K562 (cell line): ENCODE data around the gene STX3. TPM values are rescaled to one million over a fixed set of nuclear protein-coding genes. Genes with fewer than 3 reads are reported as not detected.

Source experiments
- ATAC-seq: fragments of 200-7000 bp; cut with Tn5 transposase; 3 replicates; pipeline ENCODE4 v1.9.1; 2020; ENCODE audit warnings: moderate library complexity
- BruUV-seq: library from RNA; stranded (reverse); fragments of 400-500 nt; replicated peaks from 2 replicates; lab custom pipeline; 2021; lab: Mats Ljungman, UMichigan
- CTCF ChIA-PET: fragments of 300-600 bp; formaldehyde crosslinking; extraction: SDS; loops from one replicate; lab custom pipeline; 2021; ENCODE audit warnings: low intra/inter-chr PET ratio; lab: Yijun Ruan, JAX
- POLR2A ChIA-PET: fragments of 300-600, 350-650 bp; sonication (Branson Sonifier 250); formaldehyde crosslinking; extraction: SDS; loops from one replicate; lab custom pipeline; 2021; ENCODE audit warnings: antibody characterized with exemption, inconsistent platforms; lab: Yijun Ruan, JAX
- DNase-seq, 4 experiments: peaks; one replicate each; pipeline versions ENCODE4 v3.0.0 to v3.0.0-alpha.2; 2011 to 2018; ENCODE audit warnings: low spot score in 3 of 4, mixed read lengths in 3 of 4; ENCODE audit errors: extremely low read depth in 1 of 4
- FAIRE-seq: peaks from 2 replicates; lab custom pipeline; 2011; peaks lifted over from hg19 to GRCh38; lab: Jason Lieb, UNC
- H2AFZ ChIP-seq: 2 replicates; pipeline ENCODE4 v1.6.0; 2011; ENCODE audit warnings: low read depth, low read length, control low read depth, inconsistent platforms
- H3K27ac ChIP-seq: fragments of 200-600 bp; 3 replicates; pipeline ENCODE4 v1.8.0; 2011; ENCODE audit warnings: low read depth, mild to moderate bottlenecking, control low read depth, inconsistent platforms, low read length, moderate library complexity, mixed read lengths; ENCODE audit errors: extremely low read depth
- H3K27me3 ChIP-seq, 2 experiments: fragments of 300-600 bp in 1 of 2; 2 replicates in 1 of 2; 3 replicates in 1 of 2; pipeline versions ENCODE4 v1.6.0 to v1.8.0; 2011; ENCODE audit warnings: inconsistent platforms in 2 of 2, low read length in 2 of 2, mild to moderate bottlenecking in 1 of 2, mixed read lengths in 1 of 2, moderate library complexity in 1 of 2; ENCODE audit not compliant: control insufficient read depth in 2 of 2, insufficient read depth in 2 of 2
- H3K36me3 ChIP-seq: fragments of 300-600 bp; 3 replicates; pipeline ENCODE4 v1.8.0; 2011; ENCODE audit warnings: mild to moderate bottlenecking, low read length, inconsistent platforms; ENCODE audit not compliant: control insufficient read depth, insufficient read depth
- H3K4me1 ChIP-seq, 2 experiments: fragments of 200-600 bp in 1 of 2; replicated peaks in 1 of 2; 2 replicates in 1 of 2; 3 replicates in 1 of 2; pipeline versions ENCODE4 v1.5.1 to v1.8.0; 2011; ENCODE audit warnings: inconsistent platforms in 2 of 2, low read length in 2 of 2, mild to moderate bottlenecking in 1 of 2, mixed read lengths in 1 of 2, moderate library complexity in 1 of 2; ENCODE audit not compliant: control insufficient read depth in 2 of 2, insufficient read depth in 2 of 2
- H3K4me2 ChIP-seq: 2 replicates; pipeline ENCODE4 v1.6.1; 2011; ENCODE audit warnings: low read length, control low read depth, inconsistent platforms, mixed read lengths; ENCODE audit not compliant: insufficient read depth
- H3K4me3 ChIP-seq: fragments of 200-600 bp; sonication (generic), shearing (Covaris generic); 2 replicates; pipeline ENCODE4 v1.5.1; 2016; ENCODE audit warnings: control low read depth, inconsistent platforms
- H3K79me2 ChIP-seq: fragments of 200-600 bp; 3 replicates; pipeline ENCODE4 v1.8.0; 2011; ENCODE audit warnings: low read length, inconsistent platforms; ENCODE audit not compliant: control insufficient read depth, insufficient read depth
- H3K9ac ChIP-seq, 2 experiments: 2 replicates each; pipeline versions ENCODE4 v1.6.0 to v1.6.1; 2011; ENCODE audit warnings: low read depth in 2 of 2, low read length in 2 of 2, control low read depth in 1 of 2, inconsistent platforms in 1 of 2, mild to moderate bottlenecking in 1 of 2, mixed read lengths in 1 of 2; ENCODE audit not compliant: insufficient read depth in 1 of 2
- H3K9me1 ChIP-seq: one replicate; pipeline ENCODE4 v1.6.0; 2011; ENCODE audit warnings: inconsistent platforms, mild to moderate bottlenecking, low read length, moderate library complexity; ENCODE audit not compliant: control insufficient read depth, insufficient read depth
- H3K9me3 ChIP-seq: replicated peaks from 2 replicates; pipeline ENCODE4 v1.5.1; 2011; ENCODE audit warnings: low read depth, low read length, inconsistent platforms; ENCODE audit not compliant: control insufficient read depth, insufficient read depth
- H4K20me1 ChIP-seq: replicated peaks from 2 replicates; pipeline ENCODE4 v1.6.1; 2011; ENCODE audit warnings: low read length, inconsistent platforms, mixed read lengths; ENCODE audit not compliant: control insufficient read depth, insufficient read depth
- E2F3 ChIP-seq: fragments of 250-450 bp; sonication (Bioruptor Pico); IDR thresholded peaks from 2 replicates; pipeline ENCODE4 v1.4.0; 2020; ENCODE audit warnings: mild to moderate bottlenecking
- ETV1 ChIP-seq: fragments of 450-650 bp; conservative IDR thresholded peaks from 2 replicates; pipeline ENCODE4 v1.6.1; 2016; ENCODE audit warnings: missing genetic modification characterization, control low read depth, low read depth, missing compliant biosample characterization
- FOXA1 ChIP-seq: fragments of 450-650 bp; IDR thresholded peaks from 2 replicates; pipeline ENCODE4 v1.6.1; 2016; ENCODE audit warnings: mild to moderate bottlenecking, borderline replicate concordance
- KAT7 ChIP-seq: sonication (generic); formaldehyde crosslinking; IDR thresholded peaks from 2 replicates; pipeline ENCODE4 v1.8.0; 2022; ENCODE audit warnings: missing genetic modification reagents, mild to moderate bottlenecking, borderline replicate concordance
- KDM4B ChIP-seq, 2 experiments: fragments of 450-650 bp in 1 of 2; sonication (generic) in 1 of 2; IDR thresholded peaks; 2 replicates each; pipeline ENCODE4 v1.6.1; 2016 to 2017; ENCODE audit warnings: borderline replicate concordance in 2 of 2, antibody characterized with exemption in 1 of 2, low read depth in 1 of 2, mild to moderate bottlenecking in 1 of 2
- MYBL2 ChIP-seq, 2 experiments: fragments of 450-650 bp in 1 of 2; sonication (generic) in 1 of 2; formaldehyde crosslinking in 1 of 2; IDR thresholded peaks; 2 replicates each; pipeline versions ENCODE4 v1.6.1 to v1.8.1; 2017 to 2022; ENCODE audit warnings: borderline replicate concordance in 1 of 2, inconsistent platforms in 1 of 2, low read depth in 1 of 2, mild to moderate bottlenecking in 1 of 2, missing genetic modification reagents in 1 of 2, moderate library complexity in 1 of 2
- TAF7 ChIP-seq: fragments of 450-650 bp; IDR thresholded peaks from 2 replicates; pipeline ENCODE4 v1.6.1; 2016; ENCODE audit warnings: missing genetic modification characterization, missing compliant biosample characterization
- ZBED1 ChIP-seq: IDR thresholded peaks from 2 replicates; pipeline ENCODE4 v1.6.1; 2014
- ZBTB49 ChIP-seq: sonication (generic); formaldehyde crosslinking; IDR thresholded peaks from 2 replicates; pipeline ENCODE4 v1.8.0; 2022; ENCODE audit warnings: missing genetic modification reagents, mild to moderate bottlenecking, borderline replicate concordance
- ZNF133 ChIP-seq: fragments of 250-450 bp; sonication (Bioruptor Pico); IDR thresholded peaks from 2 replicates; pipeline ENCODE4 v1.4.0; 2020; ENCODE audit warnings: mild to moderate bottlenecking
- WGBS: fragments of 100-300 bp; shearing (Covaris generic); methylation state at CpG from one replicate; pipeline ENCODE4 v1.1.6; 2016; ENCODE audit warnings: low coverage, mixed read lengths; ENCODE audit not compliant: insufficient coverage; ENCODE audit errors: missing lambda C conversion rate; 5-methylcytosine and 5-hydroxymethylcytosine counted together
- in situ Hi-C: fragments of 300-500 bp; cut with MboI; formaldehyde crosslinking; loops from 4 replicates; pipeline ENCODE4 v1.15.0; 2018; ENCODE audit warnings: inconsistent platforms, mixed read lengths
- intact Hi-C: fragments of 100-400 bp; cut with micrococcal nuclease; formaldehyde crosslinking; loops from 2 replicates; pipeline ENCODE4 v1.14.2; 2022
- polyA plus RNA-seq, 8 experiments: library from polyadenylated mRNA; depleted of rRNA in 4 of 8; stranded (reverse) in 5 of 8; unstranded in 3 of 8; fragments of >200 nt; fragmentation: Nextera tagmentation in 2 of 8; fragmentation: Illumina TruSeq in 1 of 8; extraction: Ambion mirVana in 2 of 8; extraction: Trizol in 1 of 8; gene quantifications; 2 replicates each; pipeline versions ENCODE4 v1.2.1 to v1.2.3, GENCODE V29; 2011 to 2014; ENCODE audit warnings: inconsistent platforms in 1 of 8, missing spikeins in 1 of 8
- total RNA-seq, 7 experiments: library from RNA; depleted of rRNA in 6 of 7; stranded (reverse); fragments of >200 nt in 6 of 7; fragmentation: Illumina TruSeq in 2 of 7; extraction: Trizol in 2 of 7; gene quantifications; 2 replicates each; pipeline versions ENCODE4 v1.2.1 to v1.2.3, GENCODE V29; 2011 to 2021; ENCODE audit warnings: low replicate concordance in 1 of 7
- TF ChIP-seq, protein P1 (sequence below), 2 experiments: fragments of 450-650 bp in 1 of 2; sonication (generic) in 1 of 2; formaldehyde crosslinking; conservative IDR thresholded peaks; 2 replicates each; pipeline versions ENCODE4 v1.4.0 to v1.8.1; 2020 to 2022; ENCODE audit warnings: mild to moderate bottlenecking in 1 of 2, missing genetic modification reagents in 1 of 2
- TF ChIP-seq, protein P2 (sequence below), 3 experiments: fragments of 200-800 bp in 1 of 3; fragments of 250-450 bp in 1 of 3; fragments of 450-650 bp in 1 of 3; sonication (Bioruptor Pico) in 1 of 3; sonication (Bioruptor generic) in 1 of 3; formaldehyde crosslinking in 1 of 3; IDR thresholded peaks; 2 replicates each; pipeline versions ENCODE4 v1.6.1 to v1.8.0; 2016 to 2022; ENCODE audit warnings: mild to moderate bottlenecking in 2 of 3, missing genetic modification characterization in 2 of 3, missing compliant biosample characterization in 1 of 3, moderate library complexity in 1 of 3

The STX3 gene
- total and polyA plus RNA-seq, 9 of the 15 experiments (the other 6 are each of a cell fraction or from before 2014, with no cell fraction given): 12.0 to 91.6 (median 48.7) TPM

DNA sequence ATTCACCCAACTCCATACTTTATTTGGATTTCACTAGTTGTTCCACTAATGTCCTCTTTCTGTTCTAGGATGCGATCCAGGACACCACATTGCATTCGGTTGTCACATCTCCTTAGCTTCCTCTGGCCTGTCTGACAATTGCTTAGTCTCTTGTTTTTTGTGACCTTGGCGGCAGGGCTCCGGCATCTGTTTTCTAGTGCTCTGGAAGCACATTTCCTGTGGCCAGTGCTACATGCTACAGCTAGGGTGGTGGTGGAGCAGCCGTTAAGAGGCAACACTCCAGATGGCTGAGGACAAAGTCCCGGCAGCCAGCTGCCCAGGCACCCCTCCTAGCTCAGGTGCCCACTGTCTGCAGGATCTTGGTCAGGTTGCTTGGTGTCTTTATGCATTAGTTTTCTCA lies 6.8 kb downstream of the STX3 start:
- TF ChIP-seq, protein P1, sequence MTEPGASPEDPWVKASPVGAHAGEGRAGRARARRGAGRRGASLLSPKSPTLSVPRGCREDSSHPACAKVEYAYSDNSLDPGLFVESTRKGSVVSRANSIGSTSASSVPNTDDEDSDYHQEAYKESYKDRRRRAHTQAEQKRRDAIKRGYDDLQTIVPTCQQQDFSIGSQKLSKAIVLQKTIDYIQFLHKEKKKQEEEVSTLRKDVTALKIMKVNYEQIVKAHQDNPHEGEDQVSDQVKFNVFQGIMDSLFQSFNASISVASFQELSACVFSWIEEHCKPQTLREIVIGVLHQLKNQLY (CRISPR knock-in tag; conservative IDR thresholded peaks at IDR 0.05): no peak
- TF ChIP-seq ZBED1 (no peak), ZNF133 (CRISPR knock-in tag) (no peak), ETV1 (no peak), E2F3 (CRISPR knock-in tag) (no peak), MYBL2 (IDR thresholded peaks at IDR 0.05; ENCODE audit: low read depth) (no peak), MYBL2 (CRISPR knock-in tag; IDR thresholded peaks at IDR 0.05; ENCODE audit: borderline replicate concordance) (no peak), FOXA1 (no peak), KDM4B (IDR thresholded peaks at IDR 0.05; ENCODE audit: borderline replicate concordance in 2 of 2, low read depth in 1 of 2) (no peak), KAT7 (CRISPR knock-in tag) (no peak), ZBTB49 (CRISPR knock-in tag) (no peak), TAF7 (tag) (no peak)
- TF ChIP-seq, protein P2, sequence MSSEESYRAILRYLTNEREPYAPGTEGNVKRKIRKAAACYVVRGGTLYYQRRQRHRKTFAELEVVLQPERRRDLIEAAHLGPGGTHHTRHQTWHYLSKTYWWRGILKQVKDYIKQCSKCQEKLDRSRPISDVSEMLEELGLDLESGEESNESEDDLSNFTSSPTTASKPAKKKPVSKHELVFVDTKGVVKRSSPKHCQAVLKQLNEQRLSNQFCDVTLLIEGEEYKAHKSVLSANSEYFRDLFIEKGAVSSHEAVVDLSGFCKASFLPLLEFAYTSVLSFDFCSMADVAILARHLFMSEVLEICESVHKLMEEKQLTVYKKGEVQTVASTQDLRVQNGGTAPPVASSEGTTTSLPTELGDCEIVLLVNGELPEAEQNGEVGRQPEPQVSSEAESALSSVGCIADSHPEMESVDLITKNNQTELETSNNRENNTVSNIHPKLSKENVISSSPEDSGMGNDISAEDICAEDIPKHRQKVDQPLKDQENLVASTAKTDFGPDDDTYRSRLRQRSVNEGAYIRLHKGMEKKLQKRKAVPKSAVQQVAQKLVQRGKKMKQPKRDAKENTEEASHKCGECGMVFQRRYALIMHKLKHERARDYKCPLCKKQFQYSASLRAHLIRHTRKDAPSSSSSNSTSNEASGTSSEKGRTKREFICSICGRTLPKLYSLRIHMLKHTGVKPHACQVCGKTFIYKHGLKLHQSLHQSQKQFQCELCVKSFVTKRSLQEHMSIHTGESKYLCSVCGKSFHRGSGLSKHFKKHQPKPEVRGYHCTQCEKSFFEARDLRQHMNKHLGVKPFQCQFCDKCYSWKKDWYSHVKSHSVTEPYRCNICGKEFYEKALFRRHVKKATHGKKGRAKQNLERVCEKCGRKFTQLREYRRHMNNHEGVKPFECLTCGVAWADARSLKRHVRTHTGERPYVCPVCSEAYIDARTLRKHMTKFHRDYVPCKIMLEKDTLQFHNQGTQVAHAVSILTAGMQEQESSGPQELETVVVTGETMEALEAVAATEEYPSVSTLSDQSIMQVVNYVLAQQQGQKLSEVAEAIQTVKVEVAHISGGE (CRISPR knock-in tag; IDR thresholded peaks at IDR 0.05): no peak
- H3K79me2 ChIP-seq: peaks cover 72% of the 10 kb centered on the region
- in situ Hi-C loops: no loop called here
- peaks cover 50% of the 10 kb centered on the region; the same call in 2 of the 3 replicates for H3K36me3 ChIP-seq
- intact Hi-C loops: no loop called here
- ChIA-PET CTCF (no interaction called here), POLR2A (interaction anchor here (0.6 kb wide), 1 partner anchor 313 kb away, joined by 3 read pairs; no protein-coding TSS in a partner anchor)
- H3K9me1 ChIP-seq: peaks cover 3% of the 10 kb centered on the region
- no peak overlapping the region for H3K4me3 ChIP-seq
- WGBS: 90% methylated on average over 4 of the region's 6 CpGs
- FAIRE-seq: no peak
- no peak for ATAC-seq
- H3K4me1 ChIP-seq: peaks cover 12 to 21% of the 10 kb centered on the region in 2 experiments; a peak in 4 of 5 replicates
- H4K20me1 ChIP-seq: peaks cover 15% of the 10 kb centered on the region
- BruUV-seq: no TSS peak
- H3K27ac ChIP-seq: no peak overlapping the region
- H2AFZ ChIP-seq: no peak overlapping the region
- H3K4me2 ChIP-seq: no peak overlapping the region
- DNase-seq: no peak
- H3K9ac ChIP-seq: no peak overlapping the region
- no peaks in the 10 kb centered on the region for H3K9me3 ChIP-seq
- H3K27me3 ChIP-seq: no peaks in the 10 kb centered on the region
